Measurements from ENCODE around the gene EPM2A. TPM values are rescaled to one million over a fixed set of nuclear protein-coding genes. Genes with fewer than 3 reads are reported as not detected.

The EPM2A gene
- total RNA-seq, 4 donors from 2014 or later: 8.1 to 18.9 (median 9.2) TPM

DNA sequence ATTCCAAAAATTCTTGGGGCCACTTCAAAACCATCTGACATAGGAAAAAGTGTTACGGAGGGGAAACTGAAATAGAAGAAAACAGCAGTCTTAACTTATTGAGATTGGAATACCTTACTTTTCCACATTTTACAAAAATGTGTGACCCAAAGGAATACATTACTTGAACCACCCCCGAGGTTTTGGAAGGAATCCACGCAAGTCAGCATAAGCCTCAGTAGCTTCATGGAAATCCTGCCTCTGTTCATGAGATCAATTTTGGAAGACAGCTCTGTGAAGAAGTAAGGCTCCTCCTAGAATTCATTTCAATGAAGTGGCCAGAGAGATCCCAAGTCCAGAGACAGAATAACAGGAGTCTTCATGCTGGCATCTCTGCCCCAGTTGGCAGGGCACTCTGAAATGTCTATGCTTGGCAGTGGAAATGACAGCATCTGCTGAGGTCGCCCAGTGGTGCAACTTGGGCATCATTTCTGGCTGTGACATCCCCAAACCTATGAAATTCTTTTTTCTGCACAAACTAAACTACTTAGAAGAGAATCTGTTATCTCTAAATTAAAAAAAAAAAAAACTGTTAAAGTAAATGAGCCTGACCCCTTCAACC, 132.5 kb downstream of the EPM2A start:
- no peaks in the 10 kb centered on the region for H3K4me1 ChIP-seq

DNA sequence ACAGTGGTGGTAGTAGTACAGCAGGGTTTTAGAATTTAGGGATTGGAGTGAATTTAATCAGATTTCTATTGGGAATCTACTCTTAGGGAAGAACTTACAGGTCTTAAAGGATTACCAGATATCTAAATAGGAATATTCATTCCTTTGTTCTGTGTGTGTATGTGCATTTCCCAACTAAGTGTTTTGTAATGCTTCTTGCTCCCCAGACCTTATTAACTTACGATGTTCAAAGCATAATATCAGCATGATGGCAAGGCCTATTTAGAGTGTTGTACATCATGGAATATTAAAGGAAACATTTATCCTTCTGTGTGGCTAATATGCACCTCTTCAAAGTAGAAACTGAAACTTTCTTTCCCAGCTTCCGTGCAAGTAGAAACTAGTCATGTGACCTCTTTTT, 133.9 kb downstream of the EPM2A start:
- Histone ChIP-seq H3K4me3 (no peak overlapping the region), H3K36me3 (no peaks in the 10 kb centered on the region), H3K27me3 (no peaks in the 10 kb centered on the region), H3K27ac (no peak overlapping the region), H3K9me3 (no peaks in the 10 kb centered on the region), H3K4me1 (no peaks in the 10 kb centered on the region)
- no peak for DNase-seq
- TF ChIP-seq, protein P1, sequence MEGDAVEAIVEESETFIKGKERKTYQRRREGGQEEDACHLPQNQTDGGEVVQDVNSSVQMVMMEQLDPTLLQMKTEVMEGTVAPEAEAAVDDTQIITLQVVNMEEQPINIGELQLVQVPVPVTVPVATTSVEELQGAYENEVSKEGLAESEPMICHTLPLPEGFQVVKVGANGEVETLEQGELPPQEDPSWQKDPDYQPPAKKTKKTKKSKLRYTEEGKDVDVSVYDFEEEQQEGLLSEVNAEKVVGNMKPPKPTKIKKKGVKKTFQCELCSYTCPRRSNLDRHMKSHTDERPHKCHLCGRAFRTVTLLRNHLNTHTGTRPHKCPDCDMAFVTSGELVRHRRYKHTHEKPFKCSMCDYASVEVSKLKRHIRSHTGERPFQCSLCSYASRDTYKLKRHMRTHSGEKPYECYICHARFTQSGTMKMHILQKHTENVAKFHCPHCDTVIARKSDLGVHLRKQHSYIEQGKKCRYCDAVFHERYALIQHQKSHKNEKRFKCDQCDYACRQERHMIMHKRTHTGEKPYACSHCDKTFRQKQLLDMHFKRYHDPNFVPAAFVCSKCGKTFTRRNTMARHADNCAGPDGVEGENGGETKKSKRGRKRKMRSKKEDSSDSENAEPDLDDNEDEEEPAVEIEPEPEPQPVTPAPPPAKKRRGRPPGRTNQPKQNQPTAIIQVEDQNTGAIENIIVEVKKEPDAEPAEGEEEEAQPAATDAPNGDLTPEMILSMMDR (IDR thresholded peaks at IDR 0.05): no peak
- TF ChIP-seq POLR2A (IDR thresholded peaks at IDR 0.05): no peak

More for the DNA sequence above, 132.5 kb downstream of the EPM2A start:
- no peak overlapping the region for H3K4me3 ChIP-seq
- H3K36me3 ChIP-seq: no peaks in the 10 kb centered on the region
- no peak for TF ChIP-seq POLR2A (IDR thresholded peaks at IDR 0.05)
- TF ChIP-seq, protein P1 (IDR thresholded peaks at IDR 0.05): no peak
- no peak for DNase-seq
- no peaks in the 10 kb centered on the region for H3K27me3 ChIP-seq
- H3K27ac ChIP-seq: no peak overlapping the region
- no peaks in the 10 kb centered on the region for H3K9me3 ChIP-seq

DNA sequence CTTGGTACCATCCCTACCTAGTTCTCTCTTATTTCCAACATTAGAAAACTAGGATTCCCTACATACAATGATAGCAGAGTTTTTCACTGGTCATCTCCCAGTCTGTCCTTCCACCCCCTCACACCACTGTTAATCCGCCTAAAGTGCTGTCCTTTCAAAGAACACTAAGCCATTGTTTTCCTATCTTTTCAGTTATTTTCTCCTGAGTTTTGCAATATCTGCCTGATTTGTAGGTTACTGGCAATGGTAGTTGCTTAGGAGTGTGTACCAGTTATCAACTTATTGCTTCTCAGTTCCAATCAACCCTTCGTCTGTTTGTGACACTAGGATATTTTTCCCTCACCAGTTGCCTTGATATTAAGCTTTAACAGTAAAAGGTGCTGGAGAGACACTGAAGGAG, 135.0 kb downstream of the EPM2A start:
- TF ChIP-seq, protein P1 (IDR thresholded peaks at IDR 0.05): no peak
- TF ChIP-seq POLR2A (IDR thresholded peaks at IDR 0.05): no peak
- Histone ChIP-seq H3K27ac (no peak overlapping the region), H3K27me3 (no peaks in the 10 kb centered on the region), H3K36me3 (no peaks in the 10 kb centered on the region), H3K4me1 (no peaks in the 10 kb centered on the region), H3K9me3 (no peaks in the 10 kb centered on the region), H3K4me3 (no peak overlapping the region)
- no peak for DNase-seq

GRCh38 chr6:145588981-145589380, 146.3 kb downstream of the EPM2A start:
- TF ChIP-seq, protein P1 (IDR thresholded peaks at IDR 0.05): no peak
- no peak for TF ChIP-seq POLR2A (IDR thresholded peaks at IDR 0.05)
- no peak for DNase-seq
- Histone ChIP-seq H3K9me3 (no peaks in the 10 kb centered on the region), H3K27ac (no peak overlapping the region), H3K27me3 (no peaks in the 10 kb centered on the region), H3K4me3 (no peak overlapping the region), H3K4me1 (no peaks in the 10 kb centered on the region), H3K36me3 (no peaks in the 10 kb centered on the region)

DNA sequence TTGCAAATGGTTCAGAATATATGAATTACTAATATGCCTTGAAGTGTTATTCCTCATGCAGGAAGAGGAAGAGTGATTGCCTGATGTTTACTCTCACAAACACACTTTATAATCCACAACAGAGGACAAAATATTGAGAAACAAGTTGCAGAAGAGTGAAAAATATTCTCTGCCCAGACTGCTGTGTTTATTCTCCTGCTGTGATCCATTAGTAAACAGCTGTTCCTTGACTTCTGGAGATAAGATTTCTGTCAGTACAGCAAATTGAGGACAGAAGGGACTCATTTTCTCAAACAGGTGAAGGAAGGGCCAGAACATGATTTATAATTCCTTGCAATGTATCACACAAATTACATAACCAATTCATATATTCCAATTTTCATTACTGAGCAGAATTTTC, 148.0 kb downstream of the EPM2A start:
- Histone ChIP-seq H3K36me3 (no peaks in the 10 kb centered on the region), H3K4me1 (no peaks in the 10 kb centered on the region), H3K4me3 (no peak overlapping the region), H3K9me3 (no peaks in the 10 kb centered on the region), H3K27me3 (no peaks in the 10 kb centered on the region), H3K27ac (no peak overlapping the region)
- DNase-seq: no peak
- TF ChIP-seq POLR2A (IDR thresholded peaks at IDR 0.05): no peak
- TF ChIP-seq, protein P1 (IDR thresholded peaks at IDR 0.05): no peak

DNA sequence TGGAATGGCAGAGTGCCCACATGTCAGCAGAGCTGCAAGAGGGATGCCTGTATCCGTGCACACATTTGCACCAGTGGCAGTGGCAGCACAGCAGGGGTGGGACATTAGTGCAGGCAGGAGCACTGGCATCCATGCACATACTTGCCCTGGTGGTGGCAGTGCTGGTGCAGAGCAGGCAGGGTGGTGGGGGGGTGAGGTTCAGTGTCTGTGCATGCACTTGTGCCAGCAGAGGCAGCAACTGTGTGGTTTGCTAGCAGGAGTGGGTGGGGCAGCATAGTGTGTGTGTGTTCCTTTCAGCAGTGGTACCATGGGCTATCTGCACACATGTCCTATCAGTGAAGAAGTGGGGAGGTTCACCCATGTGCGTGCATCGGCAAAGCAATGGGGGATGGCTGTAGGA, 151.6 kb downstream of the EPM2A start:
- Histone ChIP-seq H3K27me3 (no peaks in the 10 kb centered on the region), H3K4me1 (no peaks in the 10 kb centered on the region), H3K27ac (no peak overlapping the region), H3K9me3 (no peaks in the 10 kb centered on the region), H3K4me3 (no peak overlapping the region), H3K36me3 (no peaks in the 10 kb centered on the region)
- no peak for TF ChIP-seq POLR2A (IDR thresholded peaks at IDR 0.05)
- TF ChIP-seq, protein P1 (IDR thresholded peaks at IDR 0.05): no peak
- DNase-seq: no peak
